ENCODE measurements around the gene SOX8. TPM values are rescaled to one million over a fixed set of nuclear protein-coding genes. Genes with fewer than 3 reads are reported as not detected.

Gene SOX8
- total and polyA plus RNA-seq, 9 donors: 0.08 to 0.52 (median 0.32) TPM

- intact Hi-C loops (cut with DNase I): no loop called here
- no peak overlapping the region for H3K27ac ChIP-seq
- 71 to 74% (median 73%) methylated on average over 15 of the region's 15 CpGs for WGBS, 3 donors
Measured at GRCh38 chr16:1018447-1019198, 37.1 kb downstream of the SOX8 start.

DNA sequence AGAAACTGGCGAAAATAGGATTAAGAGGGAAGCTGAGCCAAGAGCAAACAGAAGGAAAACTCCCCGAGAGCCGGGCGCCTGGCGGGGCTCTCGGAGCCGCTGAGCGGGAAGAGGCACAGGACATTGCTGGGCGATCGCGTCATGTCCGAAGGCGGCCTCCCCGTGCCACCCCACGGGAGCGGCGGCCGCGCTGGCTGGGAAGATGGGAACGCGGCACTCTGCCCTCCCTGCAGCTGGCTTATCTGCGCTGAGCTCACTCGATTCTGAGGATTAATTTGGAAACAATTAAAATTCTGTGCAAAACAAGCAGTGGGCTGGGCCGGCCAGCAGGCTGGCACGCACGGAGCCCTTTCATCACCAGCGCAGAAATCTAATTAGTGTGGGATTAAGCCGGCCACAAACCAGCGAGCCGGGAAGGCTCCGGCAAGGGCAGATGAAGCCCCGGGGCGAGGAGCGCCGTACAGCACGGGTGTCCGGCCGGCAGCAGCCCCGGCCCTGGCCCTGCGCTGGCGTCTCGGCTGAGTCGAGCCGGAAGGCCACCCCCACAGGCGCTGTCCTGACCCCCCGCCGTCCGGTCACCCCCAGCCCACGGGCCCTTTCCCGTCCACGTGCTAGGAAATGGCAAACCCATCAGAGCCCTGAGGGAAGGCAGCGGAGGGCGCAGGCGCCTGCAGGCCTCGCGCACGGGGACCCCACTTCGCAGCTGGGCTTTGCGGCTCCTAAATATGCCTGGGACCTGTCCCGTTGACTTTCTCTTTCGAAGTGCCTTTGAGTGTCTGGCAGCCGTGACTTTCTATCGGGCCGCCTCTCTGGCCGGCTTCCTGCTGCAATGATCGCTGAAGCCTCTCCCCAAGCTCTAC is 37.9 kb downstream of the SOX8 start:
- peak in 2 of 5 donors; percentile 33 to 47 for DNase-seq
- no peaks in the 10 kb centered on the region for H3K27me3 ChIP-seq
- intact Hi-C loops (cut with DNase I): no loop called here
- no peak overlapping the region for H3K4me3 ChIP-seq
- H3K27ac ChIP-seq: no peak overlapping the region
- WGBS, 3 donors: 8 to 13% (median 11%) methylated on average over 65 to 66 of the region's 66 CpGs
- H3K4me1 ChIP-seq (ENCODE audit: insufficient read depth): peaks cover 7% of the 10 kb centered on the region
- no peaks in the 10 kb centered on the region for H3K36me3 ChIP-seq
- TF ChIP-seq POLR2A (IDR thresholded peaks at IDR 0.05) (no peak), EP300 (IDR thresholded peaks at IDR 0.05) (no peak)
- no peaks in the 10 kb centered on the region for H3K9me3 ChIP-seq

More at GRCh38 chr16:1018447-1019198, 37.1 kb downstream of the SOX8 start:
- Histone ChIP-seq H3K27me3 (no peaks in the 10 kb centered on the region), H3K36me3 (no peaks in the 10 kb centered on the region), H3K4me1 (ENCODE audit: insufficient read depth) (peaks cover 7% of the 10 kb centered on the region), H3K9me3 (no peaks in the 10 kb centered on the region), H3K4me3 (no peak overlapping the region)
- TF ChIP-seq POLR2A (IDR thresholded peaks at IDR 0.05) (no peak), EP300 (IDR thresholded peaks at IDR 0.05) (no peak), CTCF (IDR thresholded peaks at IDR 0.05) (no peak)
- no peak for DNase-seq

DNA sequence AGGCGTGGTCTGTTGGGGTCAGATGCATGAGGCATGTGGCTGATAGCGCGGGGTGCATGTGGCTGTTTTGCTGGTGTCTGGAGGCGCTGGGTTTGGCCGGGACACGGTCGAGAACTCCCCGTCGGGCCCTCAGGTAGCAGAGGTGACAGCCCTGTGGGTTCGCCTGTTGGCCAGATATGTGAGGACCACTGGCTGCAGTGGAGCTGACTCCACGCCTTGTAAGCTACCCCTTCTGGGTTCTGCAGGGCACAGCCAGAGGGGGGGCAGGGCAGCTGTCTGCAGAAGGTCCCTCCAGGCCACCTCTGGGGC is 38.5 kb downstream of the SOX8 start:
- no peak for DNase-seq
- Histone ChIP-seq H3K4me3 (no peak overlapping the region), H3K27ac (no peak overlapping the region), H3K9me3 (no peaks in the 10 kb centered on the region), H3K4me1 (ENCODE audit: insufficient read depth) (peaks cover 7% of the 10 kb centered on the region), H3K36me3 (no peaks in the 10 kb centered on the region), H3K27me3 (no peaks in the 10 kb centered on the region)
- WGBS, 3 donors: 52 to 72% (median 55%) methylated on average over 11 of the region's 11 CpGs
- TF ChIP-seq EP300 (IDR thresholded peaks at IDR 0.05) (no peak), POLR2A (IDR thresholded peaks at IDR 0.05) (no peak), CTCF (IDR thresholded peaks at IDR 0.05) (no peak)
- intact Hi-C loops (cut with DNase I): no loop called here

DNA sequence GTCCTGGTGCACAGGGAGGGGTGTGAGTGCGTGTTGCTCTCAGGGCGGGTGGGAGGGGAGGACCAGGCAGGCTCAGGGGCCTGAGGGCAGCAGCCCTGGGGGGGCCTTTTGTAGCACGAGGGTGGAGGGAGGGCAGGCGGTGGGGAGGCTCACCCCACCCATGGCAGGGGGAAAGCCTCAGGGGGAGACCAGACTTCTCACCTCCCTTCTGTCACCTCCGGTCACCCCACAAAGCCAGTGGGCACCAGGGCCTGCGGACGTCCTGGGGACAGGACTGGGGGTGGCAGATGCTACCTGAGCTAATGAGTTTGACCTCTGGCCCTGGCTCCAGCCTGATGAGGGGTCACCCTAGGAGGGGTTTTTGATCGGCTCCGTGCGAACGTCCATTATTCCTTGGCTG is 39.0 kb downstream of the SOX8 start:
- DNase-seq: no peak
- H3K4me1 ChIP-seq (ENCODE audit: insufficient read depth): peaks cover 7% of the 10 kb centered on the region
- no peaks in the 10 kb centered on the region for H3K27me3 ChIP-seq
- TF ChIP-seq POLR2A (IDR thresholded peaks at IDR 0.05) (no peak), EP300 (IDR thresholded peaks at IDR 0.05) (no peak), CTCF (IDR thresholded peaks at IDR 0.05) (no peak)
- no peaks in the 10 kb centered on the region for H3K36me3 ChIP-seq
- intact Hi-C loops (cut with DNase I): no loop called here
- H3K9me3 ChIP-seq: no peaks in the 10 kb centered on the region
- H3K27ac ChIP-seq: no peak overlapping the region
- H3K4me3 ChIP-seq: no peak overlapping the region
- WGBS, 3 donors: 69 to 77% (median 72%) methylated on average over 11 of the region's 11 CpGs
